Activated T-helper 1 cell treated with anti-CD3 and anti-CD28 coated beads, Interleukin-12 subunit alpha, Interleukin-12 subunit beta, Interleukin-2, Interleukin-4 antibody, amounts not matched to agents 30 ng/mL and 10 ng/mL and 1 ng/mL, durations not matched to agents 14 hours and 24 hours and 36 hours (primary cell): Measurements from ENCODE around the gene MAP2K2. TPM values are rescaled to one million over a fixed set of nuclear protein-coding genes. Genes with fewer than 3 reads are reported as not detected.
"Not testable (repeated sequence)": the region's sequence is repeated elsewhere in the genome, so short reads cannot be mapped to it uniquely, and the experiment has no call there.

Experiments
- DNase-seq: peaks from one replicate; pipeline ENCODE4 v3.0.0; 2021; ENCODE audit warnings: low spot score
- H3K27ac Mint-ChIP-seq: one replicate; pipeline ENCODE4 v1.8.0; 2021; ENCODE audit warnings: mild to moderate bottlenecking, mixed read lengths
- H3K27me3 Mint-ChIP-seq: one replicate; pipeline ENCODE4 v1.8.0; 2022; ENCODE audit warnings: mild to moderate bottlenecking, moderate library complexity, mixed read lengths; ENCODE audit not compliant: insufficient read depth
- H3K36me3 Mint-ChIP-seq: one replicate; pipeline ENCODE4 v1.8.0; 2021; ENCODE audit warnings: low read depth, mixed read lengths
- H3K4me1 Mint-ChIP-seq: one replicate; pipeline ENCODE4 v1.8.0; 2021; ENCODE audit warnings: low read depth, mixed read lengths
- H3K4me3 Mint-ChIP-seq: one replicate; pipeline ENCODE4 v1.8.0; 2021; ENCODE audit warnings: mild to moderate bottlenecking, moderate library complexity, mixed read lengths
- H3K9me3 Mint-ChIP-seq: one replicate; pipeline ENCODE4 v1.8.0; 2021; ENCODE audit warnings: mixed read lengths
- intact Hi-C: fragments of 100-400 bp; cut with micrococcal nuclease; formaldehyde crosslinking; loops from one replicate; pipeline ENCODE4 v1.15.1; 2024
- total RNA-seq: library from RNA; stranded (reverse); gene quantifications from 2 replicates; pipeline ENCODE4 v1.2.3, GENCODE V29; 2022

Gene MAP2K2
- total RNA-seq, result 131 and 135 TPM in 2 replicates

- H3K27me3 Mint-ChIP-seq, result no peaks in the 10 kb centered on the region
- H3K4me3 Mint-ChIP-seq, result peak within 1 kb of the TSS; percentile 100
- intact Hi-C loops, result loop anchor here (1.0 to 5.0 kb wide), 6 partner anchors 9 to 348 kb away; partner anchors contain the start of genes HDGFL2 and ZBTB7A
- DNase-seq, result peak; percentile 94
- H3K27ac Mint-ChIP-seq, result peak within 1 kb of the TSS; percentile 98
- peaks cover 17% of the 10 kb centered on the region for H3K4me1 Mint-ChIP-seq
- no peaks in the 10 kb centered on the region for H3K9me3 Mint-ChIP-seq
- H3K36me3 Mint-ChIP-seq, result peaks cover 5% of the 10 kb centered on the region
These were observed at the start of gene MAP2K2 for GRCh38 chr19:4123615-4124568. Gene MAP2K2 (minus strand): TSS chr19:4124122. CDS start chr19:4123875, 247 bp downstream.

- intact Hi-C loops, result no loop called here
- H3K4me1 Mint-ChIP-seq, result no peaks in the 10 kb centered on the region
These were observed 49.0 kb upstream of the MAP2K2 start for GRCh38 chr19:4172861-4173473.

GRCh38 chr19:4171676-4172075, 47.8 kb upstream of the MAP2K2 start:
- Mint-ChIP-seq H3K4me1 (no peaks in the 10 kb centered on the region), H3K4me3 (no peak overlapping the region), H3K36me3 (peaks cover 6% of the 10 kb centered on the region), H3K27me3 (peaks cover 4% of the 10 kb centered on the region), H3K9me3 (no peaks in the 10 kb centered on the region), H3K27ac (no peak overlapping the region)
- DNase-seq, result no peak
- intact Hi-C loops, result no loop called here

More at GRCh38 chr19:4172861-4173473, 49.0 kb upstream of the MAP2K2 start:
- DNase-seq, result peak; percentile 66
- Mint-ChIP-seq H3K27ac (no peak overlapping the region), H3K4me3 (no peak overlapping the region), H3K36me3 (peaks cover 6% of the 10 kb centered on the region), H3K27me3 (peaks cover 4% of the 10 kb centered on the region), H3K9me3 (no peaks in the 10 kb centered on the region)

- Mint-ChIP-seq H3K36me3 (no peaks in the 10 kb centered on the region), H3K27ac (no peak overlapping the region), H3K27me3 (peaks cover 5% of the 10 kb centered on the region), H3K4me3 (no peak overlapping the region), H3K9me3 (no peaks in the 10 kb centered on the region), H3K4me1 (no peaks in the 10 kb centered on the region)
- DNase-seq, result no peak
- intact Hi-C loops, result no loop called here
These were observed 40.3 kb upstream of the MAP2K2 start for GRCh38 chr19:4164262-4164661.

- no peak overlapping the region for H3K4me3 Mint-ChIP-seq
- intact Hi-C loops, result no loop called here
- no peak overlapping the region for H3K27ac Mint-ChIP-seq
- no peaks in the 10 kb centered on the region for H3K36me3 Mint-ChIP-seq
- no peaks in the 10 kb centered on the region for H3K4me1 Mint-ChIP-seq
- no peaks in the 10 kb centered on the region for H3K9me3 Mint-ChIP-seq
- no peak for DNase-seq
- H3K27me3 Mint-ChIP-seq, result peaks cover 2% of the 10 kb centered on the region
These were observed 37.6 kb upstream of the MAP2K2 start for GRCh38 chr19:4161415-4162077.

GRCh38 chr19:4157971-4158370, 34.0 kb upstream of the MAP2K2 start:
- DNase-seq, H3K27me3 Mint-ChIP-seq, H3K36me3 Mint-ChIP-seq, H3K9me3 Mint-ChIP-seq, H3K4me3 Mint-ChIP-seq, H3K27ac Mint-ChIP-seq, H3K4me1 Mint-ChIP-seq, intact Hi-C loops: not testable (repeated sequence)

- no peaks in the 10 kb centered on the region for H3K36me3 Mint-ChIP-seq
- no peak overlapping the region for H3K4me3 Mint-ChIP-seq
- DNase-seq, result no peak
- H3K4me1 Mint-ChIP-seq, result peaks cover 4% of the 10 kb centered on the region
- intact Hi-C loops, result no loop called here
- no peaks in the 10 kb centered on the region for H3K9me3 Mint-ChIP-seq
- peaks cover 2% of the 10 kb centered on the region for H3K27me3 Mint-ChIP-seq
- no peak overlapping the region for H3K27ac Mint-ChIP-seq
These were observed 33.2 kb upstream of the MAP2K2 start for GRCh38 chr19:4157164-4157563.

- Mint-ChIP-seq H3K27ac (no peak overlapping the region), H3K9me3 (no peaks in the 10 kb centered on the region), H3K36me3 (no peaks in the 10 kb centered on the region), H3K4me1 (peaks cover 4% of the 10 kb centered on the region), H3K27me3 (peaks cover 2% of the 10 kb centered on the region), H3K4me3 (no peak overlapping the region)
- DNase-seq, result no peak
- intact Hi-C loops, result no loop called here
These were observed 30.8 kb upstream of the MAP2K2 start for GRCh38 chr19:4154571-4155312.

GRCh38 chr19:4152241-4152998, 28.5 kb upstream of the MAP2K2 start:
- Mint-ChIP-seq H3K4me1 (peaks cover 4% of the 10 kb centered on the region), H3K27ac (no peak overlapping the region), H3K36me3 (no peaks in the 10 kb centered on the region), H3K27me3 (peaks cover 2% of the 10 kb centered on the region), H3K4me3 (no peak overlapping the region), H3K9me3 (no peaks in the 10 kb centered on the region)
- DNase-seq, result no peak
- intact Hi-C loops, result no loop called here

- Mint-ChIP-seq H3K27ac (no peak overlapping the region), H3K9me3 (no peaks in the 10 kb centered on the region), H3K27me3 (peaks cover 2% of the 10 kb centered on the region), H3K36me3 (no peaks in the 10 kb centered on the region), H3K4me3 (no peak overlapping the region), H3K4me1 (peaks cover 4% of the 10 kb centered on the region)
- DNase-seq, result no peak
- intact Hi-C loops, result no loop called here
These were observed 27.7 kb upstream of the MAP2K2 start for GRCh38 chr19:4151623-4152022.

- no peak overlapping the region for H3K4me3 Mint-ChIP-seq
- intact Hi-C loops, result no loop called here
- H3K9me3 Mint-ChIP-seq, result no peaks in the 10 kb centered on the region
- no peaks in the 10 kb centered on the region for H3K36me3 Mint-ChIP-seq
- no peak for DNase-seq
- peaks cover 3% of the 10 kb centered on the region for H3K27me3 Mint-ChIP-seq
- H3K27ac Mint-ChIP-seq, result no peak overlapping the region
- H3K4me1 Mint-ChIP-seq, result peaks cover 4% of the 10 kb centered on the region
These were observed 25.8 kb upstream of the MAP2K2 start for GRCh38 chr19:4149518-4150288.
